ENCODE measurements around the gene UBE2Q2.
"Not testable (repeated sequence)": the region's sequence is repeated elsewhere in the genome, so short reads cannot be mapped to it uniquely, and the experiment has no call there.

UBE2Q2 gene

GRCh38 chr15:75867449-75867848, 24.2 kb downstream of the UBE2Q2 start:
- no peak for DNase-seq

- no peak for DNase-seq
Observed at GRCh38 chr15:75868019-75868418, 24.8 kb downstream of the UBE2Q2 start.

GRCh38 chr15:75869446-75869845, 26.2 kb downstream of the UBE2Q2 start:
- DNase-seq, result no peak

GRCh38 chr15:75871589-75871988, 28.3 kb downstream of the UBE2Q2 start:
- not testable (repeated sequence) for DNase-seq

GRCh38 chr15:75872403-75872990, 29.2 kb downstream of the UBE2Q2 start:
- no peak for DNase-seq

- DNase-seq, result no peak
Observed at GRCh38 chr15:75884041-75884440, 40.8 kb downstream of the UBE2Q2 start.

GRCh38 chr15:75887178-75887577, 43.9 kb downstream of the UBE2Q2 start:
- DNase-seq, result no peak

GRCh38 chr15:75891895-75892294, 48.6 kb downstream of the UBE2Q2 start:
- DNase-seq, result no peak

- no peak for DNase-seq
Observed at GRCh38 chr15:75895731-75896130, 52.5 kb downstream of the UBE2Q2 start.

- no peak for DNase-seq
Observed at GRCh38 chr15:75900577-75900976, 57.3 kb downstream of the UBE2Q2 start.

GRCh38 chr15:75902129-75902557, 58.9 kb downstream of the UBE2Q2 start:
- DNase-seq, result no peak

GRCh38 chr15:75903331-75904239, 60.3 kb downstream of the UBE2Q2 start, which contains the start of gene FBXO22:
FBXO22 (plus strand) TSS chr15:75903878; CDS start chr15:75903964, 86 bp downstream.
- peak; percentile 87 for DNase-seq

GRCh38 chr15:75905231-75905630, 62.0 kb downstream of the UBE2Q2 start:
- no peak for DNase-seq

- DNase-seq, result not testable (repeated sequence)
Observed at GRCh38 chr15:75910355-75910754, 67.1 kb downstream of the UBE2Q2 start.

- no peak for DNase-seq
Observed at GRCh38 chr15:75916978-75917377, 73.7 kb downstream of the UBE2Q2 start.

- DNase-seq, result no peak
Observed at GRCh38 chr15:75918135-75918534, 74.9 kb downstream of the UBE2Q2 start.

- DNase-seq, result no peak
Observed at GRCh38 chr15:75920079-75920478, 76.8 kb downstream of the UBE2Q2 start.

- DNase-seq, result peak; percentile 11
Observed at GRCh38 chr15:75921732-75922703, 78.8 kb downstream of the UBE2Q2 start.

- DNase-seq, result no peak
Observed at GRCh38 chr15:75923756-75924155, 80.5 kb downstream of the UBE2Q2 start.

GRCh38 chr15:75924576-75924975, 81.3 kb downstream of the UBE2Q2 start:
- DNase-seq, result no peak

GRCh38 chr15:75925440-75925839, 82.2 kb downstream of the UBE2Q2 start:
- DNase-seq, result no peak

GRCh38 chr15:75926931-75927330, 83.7 kb downstream of the UBE2Q2 start:
- no peak for DNase-seq

GRCh38 chr15:75927601-75928000, 84.4 kb downstream of the UBE2Q2 start:
- no peak for DNase-seq

Data from CD4-positive, alpha-beta T cell treated with Interferon gamma for 1 hour (primary cell).